ENCODE measurements around the gene ADAMTS17. TPM values are rescaled to one million over a fixed set of nuclear protein-coding genes. Genes with fewer than 3 reads are reported as not detected.

Gene ADAMTS17
- total RNA-seq, 1 donor from 2014 or later, result 1.5 TPM

DNA sequence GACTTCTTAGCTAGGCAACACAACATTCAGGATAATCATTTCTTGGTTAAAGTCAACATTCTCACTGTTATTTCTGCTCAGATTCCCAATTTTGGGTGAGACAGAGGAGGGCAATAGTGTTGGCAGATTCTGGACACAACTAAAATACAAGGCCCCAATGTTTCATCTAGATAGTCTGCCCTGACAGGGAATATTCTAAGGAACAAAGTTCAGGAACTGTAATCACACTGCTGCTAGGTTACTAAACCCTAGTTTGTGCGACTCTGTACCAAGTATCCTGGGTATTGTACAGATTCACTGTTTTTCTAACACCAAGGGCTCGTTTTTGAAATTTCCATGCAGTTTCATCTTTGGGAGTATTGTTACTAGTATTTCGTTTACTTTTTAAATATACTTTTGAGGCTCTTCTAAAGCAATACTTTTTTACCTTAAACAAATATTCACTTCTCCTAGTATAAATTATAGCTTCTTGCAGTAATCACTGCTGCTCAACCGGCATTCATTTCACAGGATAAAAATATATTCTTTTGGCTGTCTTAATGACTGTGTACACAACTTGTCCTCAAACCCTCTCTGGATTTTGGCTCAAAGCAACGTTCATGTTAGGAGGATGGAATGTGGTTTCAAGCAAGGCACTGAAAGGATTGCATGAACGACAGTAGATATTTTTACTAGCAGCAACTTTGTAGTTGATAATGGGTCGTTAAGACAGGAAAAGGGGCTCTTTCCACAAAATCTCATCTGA is 167.4 kb downstream of the ADAMTS17 start:
- H3F3A ChIP-seq (ENCODE audit: low read depth), result peaks cover 9% of the 10 kb centered on the region
- Mint-ChIP-seq H3K9me3 (peaks cover 3% of the 10 kb centered on the region), H3K36me3 (no peaks in the 10 kb centered on the region), H3K27me3 (ENCODE audit: insufficient read depth, low read depth) (peaks cover 4% of the 10 kb centered on the region), H3K4me1 (peaks cover 11% of the 10 kb centered on the region), H3K4me3 (no peak overlapping the region), H3K27ac (no peak overlapping the region)
- no peak overlapping the region for H3K9ac ChIP-seq
- DNase-seq (ENCODE audit: low spot score), result no peak
- H4K20me1 ChIP-seq (ENCODE audit: low read depth), result no peaks in the 10 kb centered on the region
- H3K4me1 ChIP-seq, result peaks cover 11% of the 10 kb centered on the region
- TF ChIP-seq, protein P1, sequence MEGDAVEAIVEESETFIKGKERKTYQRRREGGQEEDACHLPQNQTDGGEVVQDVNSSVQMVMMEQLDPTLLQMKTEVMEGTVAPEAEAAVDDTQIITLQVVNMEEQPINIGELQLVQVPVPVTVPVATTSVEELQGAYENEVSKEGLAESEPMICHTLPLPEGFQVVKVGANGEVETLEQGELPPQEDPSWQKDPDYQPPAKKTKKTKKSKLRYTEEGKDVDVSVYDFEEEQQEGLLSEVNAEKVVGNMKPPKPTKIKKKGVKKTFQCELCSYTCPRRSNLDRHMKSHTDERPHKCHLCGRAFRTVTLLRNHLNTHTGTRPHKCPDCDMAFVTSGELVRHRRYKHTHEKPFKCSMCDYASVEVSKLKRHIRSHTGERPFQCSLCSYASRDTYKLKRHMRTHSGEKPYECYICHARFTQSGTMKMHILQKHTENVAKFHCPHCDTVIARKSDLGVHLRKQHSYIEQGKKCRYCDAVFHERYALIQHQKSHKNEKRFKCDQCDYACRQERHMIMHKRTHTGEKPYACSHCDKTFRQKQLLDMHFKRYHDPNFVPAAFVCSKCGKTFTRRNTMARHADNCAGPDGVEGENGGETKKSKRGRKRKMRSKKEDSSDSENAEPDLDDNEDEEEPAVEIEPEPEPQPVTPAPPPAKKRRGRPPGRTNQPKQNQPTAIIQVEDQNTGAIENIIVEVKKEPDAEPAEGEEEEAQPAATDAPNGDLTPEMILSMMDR (IDR thresholded peaks at IDR 0.05), result no peak
- TF ChIP-seq EZH2phosphoT487 (IDR thresholded peaks at IDR 0.05) (no peak), EZH2 (IDR thresholded peaks at IDR 0.05) (no peak)
- no peaks in the 10 kb centered on the region for H3K79me2 ChIP-seq (ENCODE audit: low read depth)
- no peak overlapping the region for H2AFZ ChIP-seq (replicated peaks)
- H3K4me3 ChIP-seq, result no peak overlapping the region
- no peak overlapping the region for H3K4me2 ChIP-seq
- no peaks in the 10 kb centered on the region for H3K27me3 ChIP-seq
- no peak overlapping the region for H3K27ac ChIP-seq
- H3K9me3 ChIP-seq (ENCODE audit: low read depth), result no peaks in the 10 kb centered on the region
- H3K36me3 ChIP-seq, result no peaks in the 10 kb centered on the region

DNA sequence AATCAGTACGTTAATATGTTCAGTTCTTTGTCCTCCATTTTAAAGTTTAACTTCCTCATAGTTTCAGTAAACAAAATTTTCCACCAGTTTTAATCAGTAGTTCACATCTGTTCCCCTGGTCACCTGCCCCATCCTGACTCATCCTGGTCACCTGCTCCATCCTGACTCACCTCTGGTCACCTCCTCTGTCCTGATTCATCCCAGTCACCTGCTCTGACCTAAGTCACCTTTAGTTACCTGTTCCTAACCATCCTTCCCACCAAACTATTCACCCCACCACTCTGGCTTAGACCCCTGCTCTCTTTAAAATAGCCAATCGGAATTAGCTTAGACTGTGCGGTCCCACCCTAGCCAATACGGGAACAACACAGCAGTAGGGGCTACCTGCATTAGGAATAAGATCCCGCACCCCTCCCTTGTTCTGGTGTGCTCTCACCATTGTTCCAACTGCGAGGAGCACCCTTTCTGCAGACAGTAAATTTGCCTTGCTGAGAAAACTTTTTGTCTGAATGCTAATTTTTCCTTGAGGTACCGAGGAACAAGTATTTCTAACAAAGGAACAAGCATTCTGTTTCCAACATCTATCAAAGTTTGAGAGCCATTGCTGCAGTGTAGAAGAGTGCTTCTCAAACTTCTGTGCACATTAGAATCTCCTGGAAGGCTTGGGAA is 169.3 kb downstream of the ADAMTS17 start:
- H3K27ac Mint-ChIP-seq, result no peak overlapping the region
- TF ChIP-seq EZH2 (IDR thresholded peaks at IDR 0.05), result no peak
- TF ChIP-seq, protein P1 (IDR thresholded peaks at IDR 0.05), result no peak
- TF ChIP-seq EZH2phosphoT487 (IDR thresholded peaks at IDR 0.05), result no peak
- H3K36me3 ChIP-seq, result no peaks in the 10 kb centered on the region
- H3K79me2 ChIP-seq (ENCODE audit: low read depth), result no peaks in the 10 kb centered on the region
- H3K4me2 ChIP-seq, result no peak overlapping the region
- H3K9me3 Mint-ChIP-seq, result peaks cover 3% of the 10 kb centered on the region
- no peaks in the 10 kb centered on the region for H4K20me1 ChIP-seq (ENCODE audit: low read depth)
- H3K4me3 ChIP-seq, result no peak overlapping the region
- H3K4me3 Mint-ChIP-seq, result no peak overlapping the region
- peaks cover 4% of the 10 kb centered on the region for H3K27me3 Mint-ChIP-seq (ENCODE audit: insufficient read depth, low read depth)
- H3K27me3 ChIP-seq, result no peaks in the 10 kb centered on the region
- H2AFZ ChIP-seq (replicated peaks), result no peak overlapping the region
- H3K4me1 Mint-ChIP-seq, result peaks cover 11% of the 10 kb centered on the region
- no peak for DNase-seq (ENCODE audit: low spot score)
- no peaks in the 10 kb centered on the region for H3K9me3 ChIP-seq (ENCODE audit: low read depth)
- peaks cover 9% of the 10 kb centered on the region for H3F3A ChIP-seq (ENCODE audit: low read depth)
- peaks cover 11% of the 10 kb centered on the region for H3K4me1 ChIP-seq
- H3K9ac ChIP-seq, result no peak overlapping the region
- H3K27ac ChIP-seq, result no peak overlapping the region
- no peaks in the 10 kb centered on the region for H3K36me3 Mint-ChIP-seq

DNA sequence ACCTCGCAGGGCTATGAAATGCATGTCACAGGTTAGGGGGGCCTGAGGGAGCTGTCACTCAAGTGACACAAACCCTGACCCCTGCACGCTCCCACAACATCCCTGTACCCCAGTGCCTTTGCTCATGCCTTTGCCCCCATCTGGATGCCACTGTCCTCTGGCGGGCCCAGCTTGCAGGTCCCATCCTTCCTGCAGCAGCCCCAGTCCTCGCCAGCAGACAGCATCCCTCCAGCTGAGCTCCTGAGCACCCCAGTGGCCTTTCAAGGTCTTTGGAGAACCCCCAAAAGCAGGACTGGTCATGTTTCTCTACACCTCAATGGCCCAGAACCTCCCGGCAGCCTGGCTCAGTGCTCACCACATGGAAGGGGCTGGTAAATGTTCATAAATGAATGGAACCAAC is 170.4 kb downstream of the ADAMTS17 start:
- no peak overlapping the region for H2AFZ ChIP-seq (replicated peaks)
- H3K27ac Mint-ChIP-seq, result no peak overlapping the region
- peaks cover 9% of the 10 kb centered on the region for H3F3A ChIP-seq (ENCODE audit: low read depth)
- no peaks in the 10 kb centered on the region for H3K9me3 ChIP-seq (ENCODE audit: low read depth)
- H3K9ac ChIP-seq, result no peak overlapping the region
- peaks cover 4% of the 10 kb centered on the region for H3K27me3 Mint-ChIP-seq (ENCODE audit: insufficient read depth, low read depth)
- no peak for DNase-seq (ENCODE audit: low spot score)
- no peaks in the 10 kb centered on the region for H3K36me3 ChIP-seq
- H3K4me1 ChIP-seq, result peaks cover 11% of the 10 kb centered on the region
- no peak overlapping the region for H3K4me3 ChIP-seq
- no peak overlapping the region for H3K4me3 Mint-ChIP-seq
- H3K27ac ChIP-seq, result no peak overlapping the region
- H3K9me3 Mint-ChIP-seq, result peaks cover 3% of the 10 kb centered on the region
- no peaks in the 10 kb centered on the region for H4K20me1 ChIP-seq (ENCODE audit: low read depth)
- TF ChIP-seq, protein P1 (IDR thresholded peaks at IDR 0.05), result no peak
- TF ChIP-seq EZH2 (IDR thresholded peaks at IDR 0.05), result no peak
- TF ChIP-seq EZH2phosphoT487 (IDR thresholded peaks at IDR 0.05), result no peak
- H3K36me3 Mint-ChIP-seq, result no peaks in the 10 kb centered on the region
- H3K79me2 ChIP-seq (ENCODE audit: low read depth), result no peaks in the 10 kb centered on the region
- H3K4me1 Mint-ChIP-seq, result peaks cover 11% of the 10 kb centered on the region
- H3K4me2 ChIP-seq, result no peak overlapping the region
- H3K27me3 ChIP-seq, result no peaks in the 10 kb centered on the region

All from neural progenitor cell (in vitro differentiated cells).